Measurements from ENCODE around the gene SAFB2. TPM values are rescaled to one million over a fixed set of nuclear protein-coding genes. Genes with fewer than 3 reads are reported as not detected.

SAFB2 gene
- total and polyA plus RNA-seq, 10 of the 15 experiments (the other 5 are each of a cell fraction or from before 2014, with no cell fraction given): 4.5 to 89.2 (median 42.9) TPM

- TF ChIP-seq NFYB (IDR thresholded peaks at IDR 0.05; ENCODE audit: insufficient read depth, low read depth, low read length) (no peak), CHD2 (IDR thresholded peaks at IDR 0.05; ENCODE audit: borderline replicate concordance, low read depth, low read length) (no peak), KAT2A (conservative IDR thresholded peaks at IDR 0.05; ENCODE audit: control insufficient read depth, low read depth, low read length) (no peak)
These were observed 21.8 kb downstream of the SAFB2 start (continued) for GRCh38 chr19:5600797-5601196.

- in situ Hi-C loops (cut with MboI) (no loop called here), intact Hi-C loops (cut with micrococcal nuclease; ENCODE audit: unreplicated experiment) (no loop called here)
- no peak overlapping the region for H3K4me3 ChIP-seq
- no TSS peak for BruUV-seq (replicated peaks)
- ATAC-seq (no peak), FAIRE-seq (no peak), DNase-seq (ENCODE audit: low read depth, low spot score) (no peak)
- RAD21 ChIA-PET (ENCODE audit: unreplicated experiment): no interaction called here
- H3K79me2 ChIP-seq (ENCODE audit: control insufficient read depth, insufficient read depth, low read length): no peaks in the 10 kb centered on the region
- SMC1A ChIA-PET (ENCODE audit: uncharacterized antibody, unreplicated experiment): no interaction called here
- H4K20me1 ChIP-seq (ENCODE audit: control insufficient read depth, insufficient read depth): no peaks in the 10 kb centered on the region
- no peaks in the 10 kb centered on the region for H3K27me3 ChIP-seq (replicated peaks in 1 of 2; ENCODE audit: control insufficient read depth in 2 of 2, insufficient read depth in 2 of 2, low read length in 1 of 2)
- no peak overlapping the region for H3K9ac ChIP-seq (ENCODE audit: control insufficient read depth, insufficient read depth, low read length)
- WGBS (ENCODE audit: insufficient coverage, insufficient replicate concordance, low lambda C conversion rate, missing lambda C conversion rate): 92% methylated on average over 9 of the region's 9 CpGs
- no peaks in the 10 kb centered on the region for H3K4me1 ChIP-seq (ENCODE audit: control insufficient read depth, insufficient read depth, low read length)
- H3K4me2 ChIP-seq (ENCODE audit: control insufficient read depth, insufficient read depth): no peak overlapping the region
- H3K36me3 ChIP-seq (ENCODE audit: control insufficient read depth in 2 of 2, insufficient read depth in 2 of 2, low read length in 1 of 2): peaks cover 47 to 52% of the 10 kb centered on the region in 2 experiments
- CTCF ChIA-PET: no interaction called here
- POLR2A ChIA-PET: no interaction called here
- H3K9me3 ChIP-seq (replicated peaks; ENCODE audit: control insufficient read depth, insufficient read depth, low read length): no peaks in the 10 kb centered on the region
- no peak overlapping the region for H2AFZ ChIP-seq (ENCODE audit: control insufficient read depth, low read depth, low read length)
- no peak overlapping the region for H3K27ac ChIP-seq (ENCODE audit: control insufficient read depth, insufficient read depth)
- TF ChIP-seq, protein P1, sequence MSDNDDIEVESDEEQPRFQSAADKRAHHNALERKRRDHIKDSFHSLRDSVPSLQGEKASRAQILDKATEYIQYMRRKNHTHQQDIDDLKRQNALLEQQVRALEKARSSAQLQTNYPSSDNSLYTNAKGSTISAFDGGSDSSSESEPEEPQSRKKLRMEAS (IDR thresholded peaks at IDR 0.05; ENCODE audit: low read depth, low read length): no peak
- TF ChIP-seq, protein P2, sequence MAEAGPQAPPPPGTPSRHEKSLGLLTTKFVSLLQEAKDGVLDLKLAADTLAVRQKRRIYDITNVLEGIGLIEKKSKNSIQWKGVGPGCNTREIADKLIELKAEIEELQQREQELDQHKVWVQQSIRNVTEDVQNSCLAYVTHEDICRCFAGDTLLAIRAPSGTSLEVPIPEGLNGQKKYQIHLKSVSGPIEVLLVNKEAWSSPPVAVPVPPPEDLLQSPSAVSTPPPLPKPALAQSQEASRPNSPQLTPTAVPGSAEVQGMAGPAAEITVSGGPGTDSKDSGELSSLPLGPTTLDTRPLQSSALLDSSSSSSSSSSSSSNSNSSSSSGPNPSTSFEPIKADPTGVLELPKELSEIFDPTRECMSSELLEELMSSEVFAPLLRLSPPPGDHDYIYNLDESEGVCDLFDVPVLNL (IDR thresholded peaks at IDR 0.05; ENCODE audit: low read depth, low read length): no peak
- no peak for TF ChIP-seq WRNIP1 (IDR thresholded peaks at IDR 0.05; ENCODE audit: borderline replicate concordance, low read depth, low read length)
- TF ChIP-seq MLLT1 (IDR thresholded peaks at IDR 0.05): no peak
- TF ChIP-seq EED (IDR thresholded peaks at IDR 0.05; ENCODE audit: low read depth): no peak
- TF ChIP-seq, protein P3, sequence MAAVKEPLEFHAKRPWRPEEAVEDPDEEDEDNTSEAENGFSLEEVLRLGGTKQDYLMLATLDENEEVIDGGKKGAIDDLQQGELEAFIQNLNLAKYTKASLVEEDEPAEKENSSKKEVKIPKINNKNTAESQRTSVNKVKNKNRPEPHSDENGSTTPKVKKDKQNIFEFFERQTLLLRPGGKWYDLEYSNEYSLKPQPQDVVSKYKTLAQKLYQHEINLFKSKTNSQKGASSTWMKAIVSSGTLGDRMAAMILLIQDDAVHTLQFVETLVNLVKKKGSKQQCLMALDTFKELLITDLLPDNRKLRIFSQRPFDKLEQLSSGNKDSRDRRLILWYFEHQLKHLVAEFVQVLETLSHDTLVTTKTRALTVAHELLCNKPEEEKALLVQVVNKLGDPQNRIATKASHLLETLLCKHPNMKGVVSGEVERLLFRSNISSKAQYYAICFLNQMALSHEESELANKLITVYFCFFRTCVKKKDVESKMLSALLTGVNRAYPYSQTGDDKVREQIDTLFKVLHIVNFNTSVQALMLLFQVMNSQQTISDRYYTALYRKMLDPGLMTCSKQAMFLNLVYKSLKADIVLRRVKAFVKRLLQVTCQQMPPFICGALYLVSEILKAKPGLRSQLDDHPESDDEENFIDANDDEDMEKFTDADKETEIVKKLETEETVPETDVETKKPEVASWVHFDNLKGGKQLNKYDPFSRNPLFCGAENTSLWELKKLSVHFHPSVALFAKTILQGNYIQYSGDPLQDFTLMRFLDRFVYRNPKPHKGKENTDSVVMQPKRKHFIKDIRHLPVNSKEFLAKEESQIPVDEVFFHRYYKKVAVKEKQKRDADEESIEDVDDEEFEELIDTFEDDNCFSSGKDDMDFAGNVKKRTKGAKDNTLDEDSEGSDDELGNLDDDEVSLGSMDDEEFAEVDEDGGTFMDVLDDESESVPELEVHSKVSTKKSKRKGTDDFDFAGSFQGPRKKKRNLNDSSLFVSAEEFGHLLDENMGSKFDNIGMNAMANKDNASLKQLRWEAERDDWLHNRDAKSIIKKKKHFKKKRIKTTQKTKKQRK (IDR thresholded peaks at IDR 0.05; ENCODE audit: low read depth, low read length): no peak
- TF ChIP-seq NR2C2 (IDR thresholded peaks at IDR 0.05; ENCODE audit: borderline replicate concordance, control insufficient read depth, insufficient read length, low read depth): no peak
- TF ChIP-seq NR2C1 (IDR thresholded peaks at IDR 0.05): no peak
- TF ChIP-seq FOXM1 (IDR thresholded peaks at IDR 0.05; ENCODE audit: low read depth, low read length): no peak
These were observed 26.8 kb downstream of the SAFB2 start for GRCh38 chr19:5595745-5596144.
